OCI-LY1 (cell line): ENCODE measurements around the gene ADAR.

ENCODE experiments used
- H2AFZ ChIP-seq: fragments of 200-600 bp; sonication (generic), shearing (Covaris generic); 2 replicates; pipeline ENCODE4 v1.6.0; 2014; ENCODE audit warnings: antibody characterized with exemption, mild to moderate bottlenecking, low read length
- H3F3A ChIP-seq: fragments of 200-600 bp; sonication (generic), shearing (Covaris generic); 2 replicates; pipeline ENCODE4 v1.6.0; 2014; ENCODE audit warnings: mild to moderate bottlenecking, antibody characterized with exemption, low read length, moderate library complexity; ENCODE audit not compliant: insufficient read depth
- H3K27ac ChIP-seq: fragments of 200-600 bp; sonication (generic); 2 replicates; pipeline ENCODE4 v1.5.1; 2014; ENCODE audit warnings: low read length, mixed run types, mild to moderate bottlenecking, low read depth; ENCODE audit not compliant: poor library complexity, severe bottlenecking
- H3K27me3 ChIP-seq: fragments of 200-600 bp; sonication (generic); 2 replicates; pipeline ENCODE4 v1.6.0; 2014; ENCODE audit warnings: antibody characterized with exemption, mild to moderate bottlenecking, low read length, moderate library complexity; ENCODE audit not compliant: insufficient read depth
- H3K36me3 ChIP-seq: fragments of 200-600 bp; sonication (generic); 2 replicates; pipeline ENCODE4 v1.6.1; 2014; ENCODE audit warnings: mild to moderate bottlenecking, antibody characterized with exemption, low read length, moderate library complexity, mixed read lengths; ENCODE audit not compliant: insufficient read depth
- H3K4me1 ChIP-seq: fragments of 200-600 bp; sonication (generic); 2 replicates; pipeline ENCODE4 v1.5.1; 2014; ENCODE audit warnings: mild to moderate bottlenecking, low read length, moderate library complexity; ENCODE audit not compliant: insufficient read depth, severe bottlenecking
- H3K4me2 ChIP-seq: fragments of 200-600 bp; sonication (generic), shearing (Covaris generic); 2 replicates; pipeline ENCODE4 v1.6.1; 2014; ENCODE audit warnings: low read length
- H3K4me3 ChIP-seq: fragments of 200-600 bp; sonication (generic); 2 replicates; pipeline ENCODE4 v1.5.1; 2014; ENCODE audit warnings: low read length, low read depth, mild to moderate bottlenecking, mixed read lengths; ENCODE audit not compliant: poor library complexity, severe bottlenecking
- H3K79me2 ChIP-seq: fragments of 200-600 bp; shearing (Covaris generic); 2 replicates; pipeline ENCODE4 v1.6.1; 2016; ENCODE audit warnings: mixed run types, low read length, mixed read lengths; ENCODE audit not compliant: insufficient read depth
- H3K9ac ChIP-seq: fragments of 200-600 bp; sonication (generic), shearing (Covaris generic); 2 replicates; pipeline ENCODE4 v1.6.1; 2014; ENCODE audit warnings: mild to moderate bottlenecking, low read length, mixed read lengths
- H3K9me2 ChIP-seq: fragments of 200-600 bp; sonication (generic), shearing (Covaris generic); 2 replicates; pipeline ENCODE4 v1.6.1; 2014; ENCODE audit warnings: low read depth, mild to moderate bottlenecking, low read length, mixed read lengths
- H3K9me3 ChIP-seq: fragments of 200-600 bp; shearing (Covaris generic); 2 replicates; pipeline ENCODE4 v1.6.1; 2014; ENCODE audit warnings: low read length, mixed read lengths
- H4K20me1 ChIP-seq: fragments of 200-600 bp; sonication (generic), shearing (Covaris generic); 2 replicates; pipeline ENCODE4 v1.6.0; 2016; ENCODE audit warnings: mild to moderate bottlenecking, low read length; ENCODE audit not compliant: insufficient read depth
- EZH2 ChIP-seq: fragments of 200-600 bp; sonication (generic), shearing (Covaris generic); IDR thresholded peaks from 2 replicates; pipeline ENCODE4 v1.8.0; 2017; ENCODE audit warnings: borderline replicate concordance, mixed run types, mild to moderate bottlenecking, antibody characterized with exemption, low read length, moderate library complexity, mixed read lengths
- TF ChIP-seq, protein P1 (sequence below): fragments of 200-600 bp; sonication (generic), shearing (Covaris generic); IDR thresholded peaks from 2 replicates; pipeline ENCODE4 v1.5.1; 2017; ENCODE audit warnings: mild to moderate bottlenecking, antibody characterized with exemption, low read length, moderate library complexity, mixed read lengths

Gene ADAR

DNA sequence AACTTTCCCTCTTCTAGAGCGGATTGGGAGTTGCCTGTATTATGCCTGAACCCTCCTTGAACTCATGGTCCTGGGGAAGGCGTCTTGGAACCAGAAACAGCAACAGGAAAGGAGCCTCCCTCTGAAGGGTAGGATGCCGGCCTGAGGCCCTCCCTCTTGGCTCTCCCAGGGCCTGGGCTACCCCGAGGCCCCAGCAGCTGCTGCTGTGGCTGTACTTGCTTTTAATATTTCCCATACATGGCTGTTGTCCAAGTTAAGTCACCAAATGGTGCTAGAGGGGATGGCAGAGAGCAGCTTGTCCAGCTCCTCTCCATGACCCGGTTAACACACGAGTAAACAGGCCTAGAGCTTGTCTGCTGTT, 29.9 kb downstream of the ADAR start:
- Histone ChIP-seq H3F3A (peaks cover 6% of the 10 kb centered on the region; the same call in 1 of the 2 replicates), H4K20me1 (no peaks in the 10 kb centered on the region), H3K9me2 (no peaks in the 10 kb centered on the region), H3K4me1 (peaks cover 28% of the 10 kb centered on the region), H3K9me3 (no peaks in the 10 kb centered on the region), H3K79me2 (no peaks in the 10 kb centered on the region), H3K27ac (no peak overlapping the region), H3K4me3 (no peak overlapping the region), H3K9ac (no peak overlapping the region), H3K36me3 (peaks cover 55% of the 10 kb centered on the region), H3K27me3 (no peaks in the 10 kb centered on the region), H2AFZ (no peak overlapping the region), H3K4me2 (no peak overlapping the region)
- TF ChIP-seq, protein P1, sequence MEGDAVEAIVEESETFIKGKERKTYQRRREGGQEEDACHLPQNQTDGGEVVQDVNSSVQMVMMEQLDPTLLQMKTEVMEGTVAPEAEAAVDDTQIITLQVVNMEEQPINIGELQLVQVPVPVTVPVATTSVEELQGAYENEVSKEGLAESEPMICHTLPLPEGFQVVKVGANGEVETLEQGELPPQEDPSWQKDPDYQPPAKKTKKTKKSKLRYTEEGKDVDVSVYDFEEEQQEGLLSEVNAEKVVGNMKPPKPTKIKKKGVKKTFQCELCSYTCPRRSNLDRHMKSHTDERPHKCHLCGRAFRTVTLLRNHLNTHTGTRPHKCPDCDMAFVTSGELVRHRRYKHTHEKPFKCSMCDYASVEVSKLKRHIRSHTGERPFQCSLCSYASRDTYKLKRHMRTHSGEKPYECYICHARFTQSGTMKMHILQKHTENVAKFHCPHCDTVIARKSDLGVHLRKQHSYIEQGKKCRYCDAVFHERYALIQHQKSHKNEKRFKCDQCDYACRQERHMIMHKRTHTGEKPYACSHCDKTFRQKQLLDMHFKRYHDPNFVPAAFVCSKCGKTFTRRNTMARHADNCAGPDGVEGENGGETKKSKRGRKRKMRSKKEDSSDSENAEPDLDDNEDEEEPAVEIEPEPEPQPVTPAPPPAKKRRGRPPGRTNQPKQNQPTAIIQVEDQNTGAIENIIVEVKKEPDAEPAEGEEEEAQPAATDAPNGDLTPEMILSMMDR, result no peak
- TF ChIP-seq EZH2, result no peak

DNA sequence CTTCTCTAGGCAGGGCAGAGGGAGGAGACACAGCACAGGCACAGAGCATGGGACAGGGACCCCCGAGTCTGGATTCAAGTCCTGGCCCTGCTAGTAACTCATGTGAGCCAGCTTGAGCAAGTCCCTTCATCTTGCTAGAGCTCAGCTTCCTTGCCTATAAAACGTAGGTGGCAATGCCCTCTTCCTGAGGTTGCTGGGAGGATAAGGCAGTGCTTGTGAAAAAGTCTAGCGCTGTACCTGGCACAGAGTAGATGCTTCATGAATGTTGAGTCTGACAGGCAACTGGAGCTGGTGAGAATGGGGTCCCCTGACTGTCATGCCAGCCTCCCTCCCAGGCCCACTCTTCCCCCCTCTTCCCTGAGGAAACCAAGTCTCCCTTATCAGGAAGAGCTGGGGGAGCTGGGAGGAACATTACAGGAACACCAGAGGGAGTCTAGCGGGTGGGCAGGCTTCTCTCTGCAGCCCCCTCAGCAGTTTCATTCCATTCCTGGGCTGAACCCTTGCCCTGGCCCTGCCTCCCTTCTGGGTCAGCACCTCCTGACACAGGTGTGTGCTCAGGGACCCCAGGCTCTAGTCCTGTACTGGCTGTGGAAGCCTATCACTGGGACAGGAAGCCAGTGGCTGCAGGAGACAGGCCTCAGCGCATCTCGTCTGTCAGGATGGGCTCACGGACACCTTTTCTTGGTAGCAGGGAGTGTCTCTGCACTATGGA, 30.5 kb downstream of the ADAR start:
- H3K4me3 ChIP-seq, result no peak overlapping the region
- H3K4me2 ChIP-seq, result no peak overlapping the region
- no peaks in the 10 kb centered on the region for H4K20me1 ChIP-seq
- no peaks in the 10 kb centered on the region for H3K27me3 ChIP-seq
- H3K9ac ChIP-seq, result no peak overlapping the region
- H3K36me3 ChIP-seq, result peaks cover 50% of the 10 kb centered on the region
- TF ChIP-seq, protein P1, result no peak
- TF ChIP-seq EZH2, result no peak
- no peak overlapping the region for H2AFZ ChIP-seq
- H3F3A ChIP-seq, result peaks cover 6% of the 10 kb centered on the region; the same call in 1 of the 2 replicates
- H3K79me2 ChIP-seq, result no peaks in the 10 kb centered on the region
- H3K9me3 ChIP-seq, result no peaks in the 10 kb centered on the region
- no peaks in the 10 kb centered on the region for H3K9me2 ChIP-seq
- H3K27ac ChIP-seq, result no peak overlapping the region
- peaks cover 28% of the 10 kb centered on the region for H3K4me1 ChIP-seq

DNA sequence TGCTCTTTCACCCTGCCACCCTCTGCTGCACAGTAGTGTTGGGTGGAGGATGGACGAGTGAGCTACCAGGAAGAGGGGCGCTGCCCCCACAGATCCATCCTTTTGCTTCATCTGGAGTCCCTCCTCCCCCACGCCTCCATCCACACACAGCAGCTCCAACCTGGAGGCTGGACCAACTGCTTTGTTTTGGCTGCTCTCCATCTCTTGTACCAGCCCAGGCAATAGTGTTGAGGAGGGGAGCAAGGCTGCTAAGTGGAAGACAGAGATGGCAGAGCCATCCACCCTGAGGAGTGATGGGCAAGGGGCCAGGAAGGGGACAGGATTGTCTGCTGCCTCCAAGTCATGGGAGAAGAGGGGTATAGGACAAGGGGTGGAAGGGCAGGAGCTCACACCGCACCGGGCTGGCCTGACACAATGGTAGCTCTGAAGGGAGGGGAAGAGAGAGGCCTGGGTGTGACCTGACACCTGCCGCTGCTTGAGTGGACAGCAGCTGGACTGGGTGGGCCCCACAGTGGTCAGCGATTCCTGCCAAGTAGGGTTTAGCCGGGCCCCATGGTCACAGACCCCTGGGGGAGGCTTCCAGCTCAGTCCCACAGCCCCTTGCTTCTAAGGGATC, 31.9 kb downstream of the ADAR start:
- peaks cover 37% of the 10 kb centered on the region for H3K36me3 ChIP-seq
- peaks cover 6% of the 10 kb centered on the region; the same call in 1 of the 2 replicates for H3F3A ChIP-seq
- H3K4me1 ChIP-seq, result peaks cover 28% of the 10 kb centered on the region
- H3K9ac ChIP-seq, result no peak overlapping the region; the same call in 1 of the 2 replicates
- H3K9me3 ChIP-seq, result no peaks in the 10 kb centered on the region
- peak overlapping the region; percentile 85 for H3K27ac ChIP-seq
- no peak overlapping the region for H3K4me3 ChIP-seq
- H4K20me1 ChIP-seq, result no peaks in the 10 kb centered on the region
- no peaks in the 10 kb centered on the region for H3K79me2 ChIP-seq
- H3K4me2 ChIP-seq, result no peak overlapping the region; the same call in 1 of the 2 replicates
- H3K27me3 ChIP-seq, result no peaks in the 10 kb centered on the region
- TF ChIP-seq, protein P1, result no peak
- no peak for TF ChIP-seq EZH2
- no peaks in the 10 kb centered on the region for H3K9me2 ChIP-seq
- H2AFZ ChIP-seq, result no peak overlapping the region
